ENCODE measurements around the gene FAM200C.

FAM200C gene

DNA sequence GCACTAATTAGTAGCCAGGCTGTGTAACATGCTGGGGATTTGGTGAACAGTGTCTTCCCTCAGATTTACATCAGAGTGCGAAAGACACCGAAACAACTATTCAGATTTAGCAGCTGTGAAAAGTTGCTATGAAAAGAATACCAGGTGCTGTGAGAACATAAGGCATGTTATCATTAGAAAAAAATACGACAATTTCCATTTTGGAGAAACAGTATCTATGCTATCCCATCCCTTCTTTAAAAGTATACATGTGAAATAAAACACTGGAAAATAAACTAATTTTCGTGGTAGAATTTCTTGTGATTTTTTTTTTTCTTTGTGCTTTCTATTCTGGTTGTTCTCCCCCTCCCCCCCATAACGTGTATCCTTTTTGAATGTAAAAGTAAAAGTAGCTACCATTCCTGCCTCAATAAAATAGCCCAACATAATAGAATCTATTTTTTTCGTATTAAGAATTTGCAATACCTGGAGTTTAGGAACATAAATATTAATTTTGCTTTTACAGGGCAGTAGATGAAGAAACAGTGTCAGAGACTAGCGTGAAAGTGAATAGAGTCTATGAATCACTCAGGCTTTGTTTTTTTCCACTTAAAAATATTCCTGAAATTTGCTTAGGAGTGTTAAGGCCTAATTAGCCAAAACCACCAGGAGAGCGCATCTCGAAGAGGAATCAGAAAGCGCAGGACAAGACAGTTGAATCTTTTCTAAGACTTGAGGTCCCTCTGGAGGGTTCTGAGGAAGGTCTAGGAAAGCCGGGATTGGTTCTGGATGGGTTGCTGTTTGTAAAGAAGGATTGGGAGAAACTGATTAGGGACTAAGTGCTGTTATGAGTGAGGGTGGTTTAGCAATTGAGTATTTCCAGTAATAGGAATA is 19.8 kb upstream of the FAM200C start:
- no peak for DNase-seq (ENCODE audit: low read depth)

DNA sequence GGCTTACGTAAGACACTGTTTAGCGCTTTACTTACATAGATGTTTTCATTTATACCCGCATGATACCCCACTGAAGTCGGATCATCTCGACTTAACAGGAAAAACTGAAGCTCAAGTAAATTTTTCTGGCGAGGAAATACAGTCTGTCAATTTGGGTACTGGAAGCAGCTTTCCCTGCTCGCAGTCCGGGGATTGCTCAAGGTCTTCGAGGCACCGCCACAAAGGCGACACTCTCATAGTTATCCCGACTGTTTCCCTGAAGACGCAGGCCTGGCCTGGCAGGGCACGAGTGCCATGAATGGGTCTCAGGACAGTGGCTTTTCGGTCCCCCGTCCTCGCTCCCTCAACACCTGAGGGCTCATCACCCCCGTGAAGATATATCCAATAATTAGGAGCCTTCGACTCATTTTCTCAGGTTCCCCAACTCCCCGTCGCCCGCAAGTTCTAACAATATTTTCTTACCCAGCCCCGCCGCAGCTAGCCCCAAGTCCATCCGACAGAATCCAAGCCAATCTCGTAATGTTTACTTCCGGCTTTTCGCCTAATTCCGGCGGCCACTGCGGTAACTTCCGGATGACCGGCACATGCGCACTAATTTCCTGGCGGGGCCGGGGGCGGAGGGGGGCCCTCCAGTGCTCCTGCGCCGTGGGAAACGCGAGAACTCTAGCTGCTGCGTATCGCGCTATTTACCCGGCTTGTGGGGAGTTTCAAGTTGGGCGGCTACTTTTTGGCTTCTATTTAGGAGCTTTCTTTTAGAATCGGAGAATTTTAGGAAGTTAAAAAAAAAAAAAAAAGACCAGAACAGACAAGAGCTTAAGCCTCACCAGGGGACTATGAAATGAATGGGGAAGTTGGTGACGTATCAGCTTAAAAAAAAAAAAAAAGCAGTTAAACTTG is 19.0 kb upstream of the FAM200C start, which contains the start of gene SLU7:
Gene SLU7 (minus strand): TSS at position 521 of the 897 bp plus-strand sequence. CDS start 3,787 bp downstream, outside the sequence.
- DNase-seq (ENCODE audit: low read depth) = peak; percentile 93

DNA sequence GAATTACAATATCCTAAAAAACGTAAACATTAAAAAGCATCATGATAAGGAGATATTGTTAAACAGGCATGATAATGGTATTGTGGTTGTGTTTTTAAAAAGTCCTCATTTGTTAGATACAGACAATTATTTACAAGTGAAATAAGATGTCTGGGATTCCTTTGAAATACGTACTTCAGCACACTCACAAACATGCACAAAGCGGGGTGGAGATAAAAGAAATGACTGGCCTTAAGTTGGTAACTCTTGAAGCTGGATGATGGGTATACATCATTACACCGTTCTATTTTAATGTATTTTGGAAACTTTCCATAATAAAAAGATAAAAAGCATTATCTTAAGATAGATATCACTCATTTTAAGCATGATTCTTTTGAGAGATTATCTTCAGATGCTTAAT is 1.0 kb downstream of the FAM200C start:
- DNase-seq (ENCODE audit: low read depth) = no peak

DNA sequence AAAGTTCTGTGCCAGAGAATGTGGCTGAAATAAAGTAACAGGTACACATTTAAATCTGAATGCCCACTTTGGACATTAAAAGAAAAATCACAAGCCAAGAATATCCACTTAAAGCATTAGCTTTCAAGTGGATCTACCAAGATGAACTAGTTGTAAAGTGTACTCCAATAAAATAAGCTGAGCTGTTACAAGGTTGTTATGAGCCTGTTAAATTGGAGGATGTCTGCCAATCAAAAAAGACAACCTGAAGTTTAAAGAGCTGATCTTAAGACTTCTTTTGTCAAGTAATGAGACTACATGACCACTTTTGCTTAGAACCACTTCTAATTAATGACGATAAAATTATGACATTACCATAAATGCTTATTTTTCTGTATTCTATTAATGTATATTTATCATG is 2.4 kb downstream of the FAM200C start:
- DNase-seq (ENCODE audit: low read depth) = no peak

DNA sequence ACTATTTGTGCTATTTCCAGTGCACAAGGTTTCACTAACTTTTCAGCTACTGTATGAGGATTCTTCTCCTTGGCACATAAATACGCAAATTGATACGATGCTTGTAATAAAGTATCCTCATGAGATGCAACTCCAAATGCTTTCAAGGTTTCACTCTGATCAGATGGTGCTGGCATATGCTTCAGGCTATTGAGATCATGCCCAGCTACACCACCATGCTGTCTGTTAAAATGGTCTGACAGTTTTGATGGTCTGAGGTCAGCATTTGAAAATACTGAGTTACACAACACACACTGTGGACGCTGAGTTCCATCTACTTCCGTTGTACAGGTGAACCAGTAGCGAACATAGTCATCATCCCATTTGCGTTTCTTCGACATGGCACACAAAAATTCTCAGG is 4.7 kb downstream of the FAM200C start:
- no peak for DNase-seq (ENCODE audit: low read depth)

DNA sequence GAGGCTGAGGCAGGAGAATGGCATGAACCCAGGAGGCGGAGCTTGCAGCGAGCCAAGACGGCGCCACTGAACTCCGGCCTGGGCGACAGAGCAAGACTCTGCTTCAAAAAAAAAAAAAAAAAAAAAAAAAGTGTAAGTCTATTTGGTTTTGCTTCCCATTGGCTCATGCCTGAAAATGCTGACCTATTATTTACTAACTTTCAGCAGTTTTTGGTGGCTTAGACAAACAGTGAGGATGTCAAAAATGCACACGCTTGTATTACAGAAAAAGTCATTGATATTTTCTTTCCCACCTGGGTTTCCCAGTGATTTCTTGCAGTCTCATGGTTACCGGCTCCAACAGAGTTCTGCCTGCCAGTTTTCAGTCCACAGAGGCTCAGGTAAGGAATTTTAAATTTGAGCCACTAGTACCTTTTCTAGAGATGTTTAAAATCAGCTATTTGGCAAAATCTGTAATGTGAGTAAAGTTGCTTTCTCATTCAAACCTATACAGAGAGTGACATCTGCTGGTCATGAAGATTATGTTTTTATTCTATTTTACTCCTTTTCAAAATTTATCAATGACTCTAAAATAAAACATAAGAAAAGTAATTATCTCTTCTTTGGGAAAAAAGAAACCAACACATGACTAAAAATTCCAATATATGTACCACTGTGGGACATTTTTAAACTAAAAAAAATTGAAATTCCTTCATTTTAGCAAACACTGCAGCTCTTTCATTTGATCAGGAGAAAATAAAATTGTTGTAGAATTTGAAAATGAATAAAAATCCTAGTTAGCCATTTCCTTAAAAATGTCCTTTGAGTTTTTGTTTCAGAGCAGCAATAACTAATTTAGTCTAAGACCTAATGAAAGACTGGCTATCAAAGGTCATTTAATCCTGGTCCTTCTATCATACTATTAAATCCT is 8.8 kb downstream of the FAM200C start:
- DNase-seq (ENCODE audit: low read depth) = no peak

DNA sequence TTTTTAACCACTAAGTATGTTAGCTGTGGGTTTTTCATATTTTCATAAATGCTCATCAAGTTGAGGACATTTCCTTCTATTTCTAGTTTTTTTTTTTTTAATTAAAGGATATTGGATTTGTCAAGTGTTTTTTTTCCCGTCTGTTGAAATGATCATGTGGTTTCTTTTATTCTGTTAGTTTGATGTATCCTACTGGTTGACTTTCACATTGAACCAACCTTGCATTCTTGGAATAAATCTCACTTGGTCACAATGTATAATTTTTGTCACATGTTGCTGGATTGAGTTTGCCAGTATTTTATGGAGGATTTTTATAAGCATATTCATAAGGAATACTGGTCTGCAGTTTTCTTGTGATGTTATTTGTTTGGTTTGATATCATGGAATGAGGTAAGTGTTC is 12.4 kb downstream of the FAM200C start:
- DNase-seq (ENCODE audit: low read depth) = no peak

DNA sequence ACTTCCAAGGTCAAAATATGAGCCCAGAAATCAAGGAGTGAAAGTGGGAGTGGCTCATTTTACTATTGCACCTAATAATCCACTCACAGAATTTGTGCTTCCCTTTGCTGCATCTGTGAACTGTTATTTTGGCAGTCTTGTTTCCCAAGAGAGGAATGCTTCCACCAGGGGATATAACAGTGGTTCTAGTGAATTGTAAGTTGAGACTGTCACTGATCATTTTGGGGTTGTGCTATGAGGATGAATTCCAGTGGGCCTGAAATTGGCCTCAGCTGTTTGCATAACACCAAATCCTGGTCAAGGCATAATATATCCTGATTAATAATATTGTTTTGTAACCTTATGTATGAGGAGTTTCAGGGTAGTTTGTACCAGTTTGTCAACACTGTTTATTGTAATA is 14.4 kb downstream of the FAM200C start:
- no peak for DNase-seq (ENCODE audit: low read depth)

DNA sequence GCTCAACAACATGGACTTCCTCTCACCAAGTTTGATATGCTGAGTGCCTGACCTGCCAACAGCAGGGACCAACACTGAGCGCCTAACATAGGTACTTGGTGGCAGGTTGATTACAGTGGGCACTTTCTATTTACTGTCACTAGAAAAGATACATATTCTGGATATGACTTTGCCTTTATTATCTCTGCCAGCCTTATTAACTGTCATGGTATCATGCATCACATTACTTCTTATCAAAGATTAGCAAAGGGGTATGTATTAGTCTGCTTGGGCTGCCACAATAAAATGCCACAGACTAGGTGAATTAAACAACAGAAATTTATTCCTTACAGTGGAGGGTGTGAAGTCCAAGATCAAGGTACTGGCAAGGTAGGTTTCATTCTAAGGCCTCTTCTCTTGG is 15.2 kb downstream of the FAM200C start:
- no peak for DNase-seq (ENCODE audit: low read depth)

DNA sequence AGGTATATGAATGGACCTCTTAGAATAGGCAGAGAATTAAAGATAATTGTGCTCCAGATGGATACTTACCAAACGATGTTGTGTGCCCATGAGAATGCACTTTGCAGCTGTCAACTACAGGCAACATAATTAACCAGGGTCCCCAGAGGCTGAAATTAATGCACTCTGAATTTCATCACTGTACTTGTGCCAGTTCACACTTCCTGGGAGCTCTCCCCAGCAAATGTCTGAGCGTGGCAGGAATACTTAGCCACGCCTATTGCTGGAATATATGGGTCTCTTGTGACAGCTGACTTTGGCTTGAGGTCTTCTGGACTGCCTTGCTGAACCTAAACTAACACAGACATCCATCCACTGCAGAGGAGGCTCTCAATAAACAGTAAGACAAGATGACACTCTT is 17.5 kb downstream of the FAM200C start:
- DNase-seq (ENCODE audit: low read depth) = no peak

DNA sequence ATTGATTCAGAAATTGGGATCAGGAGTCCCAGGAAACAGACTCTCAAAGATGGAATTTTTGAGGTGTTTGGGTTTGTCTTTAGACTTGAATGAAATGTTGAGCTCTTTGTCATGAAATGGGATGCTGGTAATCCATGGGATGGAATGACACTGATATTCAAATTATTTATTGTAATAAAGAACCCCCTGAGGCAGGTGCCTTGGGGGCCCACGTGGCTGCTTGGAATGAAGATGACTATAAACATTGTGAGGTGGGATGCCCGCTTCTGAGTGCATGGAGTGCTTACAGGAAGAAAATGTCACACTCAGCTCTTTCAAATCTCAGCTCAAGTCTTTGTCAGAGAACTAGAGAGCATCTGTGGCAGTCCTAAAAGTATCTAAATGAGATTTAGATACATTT is 19.8 kb downstream of the FAM200C start:
- no peak for DNase-seq (ENCODE audit: low read depth)

DNA sequence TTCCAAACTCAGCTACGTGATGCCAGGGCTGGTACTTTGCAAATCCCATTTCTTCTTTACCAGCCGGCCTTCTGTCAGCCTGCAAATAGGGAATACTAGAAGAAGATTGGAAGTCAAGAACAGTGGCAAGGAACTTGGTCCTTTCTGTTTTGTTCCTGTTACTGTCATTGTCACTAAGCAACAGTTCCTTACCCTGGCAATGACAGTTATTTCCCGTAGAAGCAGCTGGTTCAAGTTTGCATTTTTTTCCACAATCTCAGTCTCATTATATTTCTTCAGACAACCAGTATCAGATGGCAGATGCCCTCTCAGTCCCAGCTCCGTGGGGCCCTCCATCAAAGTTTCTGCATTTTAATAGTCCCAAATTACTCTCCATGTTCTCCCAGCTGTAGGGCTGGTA is 20.3 kb downstream of the FAM200C start:
- no peak for DNase-seq (ENCODE audit: low read depth)

DNA sequence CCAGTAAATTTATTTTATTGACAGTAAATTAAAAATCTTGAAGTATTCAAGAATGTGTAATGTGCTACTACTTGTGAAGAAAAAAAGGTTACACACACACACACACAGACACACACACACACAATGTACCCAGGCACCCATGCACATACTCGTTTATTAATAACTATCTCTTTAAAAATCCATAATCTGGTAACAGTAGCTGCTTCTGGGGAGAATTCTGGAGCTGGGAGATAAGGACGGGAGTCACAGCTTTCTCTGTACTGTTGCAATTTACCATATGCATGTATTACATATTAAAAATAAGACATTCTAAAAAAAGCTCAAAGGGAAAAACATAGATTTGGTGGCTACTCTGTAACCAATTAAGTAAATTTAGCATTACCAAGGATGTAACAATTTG is 21.5 kb downstream of the FAM200C start:
- DNase-seq (ENCODE audit: low read depth) = no peak

DNA sequence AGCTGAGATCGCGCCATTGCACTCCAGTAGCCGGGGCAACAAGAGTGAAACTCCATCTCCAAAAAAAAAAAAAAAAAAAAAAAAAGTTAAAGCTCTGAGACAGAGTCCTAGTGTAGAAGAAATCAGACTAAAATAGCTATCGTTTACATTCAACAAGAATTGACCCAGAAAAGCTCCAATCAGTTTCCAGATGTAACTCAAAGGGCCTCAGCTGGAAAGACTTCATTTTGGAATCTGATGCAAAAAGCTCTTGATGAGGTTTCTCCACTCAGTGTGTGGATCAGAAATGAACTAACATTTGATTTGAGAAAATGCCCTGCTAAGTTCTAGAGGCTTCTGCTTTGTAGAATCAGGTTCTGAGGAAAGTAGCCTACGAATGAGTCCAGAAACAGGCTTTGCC is 22.2 kb downstream of the FAM200C start:
- DNase-seq (ENCODE audit: low read depth) = no peak

DNA sequence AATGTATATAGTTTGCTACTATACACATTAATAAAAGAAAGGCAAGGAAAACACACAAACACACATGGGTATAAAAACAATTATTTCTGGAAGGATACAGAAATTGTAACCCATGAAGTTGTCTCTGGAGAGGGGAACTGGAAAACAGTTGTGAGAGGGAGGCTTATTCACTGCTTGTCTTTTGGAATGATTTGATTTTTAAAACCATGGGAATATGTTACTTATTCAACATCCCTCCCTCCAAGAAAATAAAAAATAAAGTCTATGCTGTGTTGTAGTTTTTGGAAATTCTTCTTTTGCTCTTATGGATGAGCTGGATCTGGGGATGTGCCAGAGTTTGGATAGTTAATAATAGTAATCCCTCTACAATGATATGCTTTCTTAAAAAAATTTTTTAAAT is 23.4 kb downstream of the FAM200C start:
- DNase-seq (ENCODE audit: low read depth) = no peak

DNA sequence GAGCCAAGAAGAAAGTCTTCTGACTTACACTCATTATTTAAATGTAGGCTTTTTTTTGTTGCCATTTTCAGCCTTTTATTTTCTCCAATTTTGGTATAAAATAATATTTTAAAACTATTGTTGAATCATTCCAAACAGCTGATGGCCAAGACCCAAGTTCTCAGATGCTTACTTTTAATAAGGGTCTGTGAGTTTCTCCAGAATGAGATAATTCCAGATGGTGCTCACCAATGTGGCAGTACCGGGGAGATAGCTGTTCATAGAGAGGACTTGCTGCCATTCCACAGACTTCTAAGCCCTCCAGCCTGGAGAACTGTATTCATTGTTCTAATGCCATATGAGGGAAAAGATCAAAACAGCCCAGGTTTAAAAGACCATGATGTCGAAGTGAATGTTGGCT is 24.2 kb downstream of the FAM200C start:
- no peak for DNase-seq (ENCODE audit: low read depth)

DNA sequence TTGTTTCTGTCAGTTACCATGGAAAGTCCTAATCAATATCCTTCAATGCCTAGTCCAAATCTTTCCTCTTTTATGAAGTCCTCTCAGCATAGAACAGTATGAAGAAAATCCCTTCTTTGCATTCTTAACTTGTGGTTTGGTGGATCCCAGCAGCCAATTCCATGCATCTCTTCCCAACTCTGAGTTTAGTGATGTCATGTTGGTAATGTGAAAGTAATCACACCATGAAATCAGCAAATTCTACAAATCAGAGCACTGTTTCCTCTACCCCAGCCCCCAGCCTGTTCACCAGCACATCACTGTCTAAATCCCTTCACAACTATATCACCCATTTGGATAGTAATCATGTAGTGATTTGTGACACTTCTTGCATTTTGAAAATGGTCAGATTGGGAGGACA is 24.7 kb downstream of the FAM200C start:
- no peak for DNase-seq (ENCODE audit: low read depth)

DNA sequence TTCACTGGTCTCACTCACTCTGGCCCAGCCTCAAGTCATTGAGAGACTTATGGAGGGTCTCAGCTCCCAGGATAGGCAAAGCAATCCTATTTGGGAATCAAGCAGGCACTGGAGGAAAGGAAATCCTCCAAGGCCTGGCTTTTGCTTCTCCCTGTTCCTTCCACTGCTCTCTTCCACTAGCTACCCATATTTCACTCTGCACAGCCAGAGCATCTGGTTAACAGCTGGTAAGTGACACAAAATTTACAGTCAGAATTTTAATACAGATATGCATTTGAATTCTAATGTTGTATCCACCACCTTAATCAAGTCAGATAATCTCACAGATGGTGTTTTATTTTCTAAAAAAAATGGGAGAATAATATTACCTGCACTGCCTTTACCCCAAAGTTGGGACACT is 28.6 kb downstream of the FAM200C start:
- DNase-seq (ENCODE audit: low read depth) = no peak

DNA sequence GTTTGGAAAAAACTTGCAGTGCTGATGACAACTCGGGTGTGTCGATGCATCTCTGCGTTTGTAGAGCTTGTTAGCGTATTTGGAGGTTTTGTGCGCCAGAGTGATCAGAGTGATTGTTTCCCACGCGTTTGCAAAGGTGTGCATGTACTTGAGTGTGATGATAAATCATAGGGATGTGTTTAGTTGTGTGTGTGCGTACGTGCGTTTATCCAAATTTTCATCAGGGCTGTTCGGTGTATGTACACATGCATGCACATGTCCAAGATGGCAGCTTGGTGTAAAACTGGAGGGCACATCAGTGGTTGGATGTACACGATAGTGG is 29.2 kb downstream of the FAM200C start:
- DNase-seq (ENCODE audit: low read depth) = no peak

DNA sequence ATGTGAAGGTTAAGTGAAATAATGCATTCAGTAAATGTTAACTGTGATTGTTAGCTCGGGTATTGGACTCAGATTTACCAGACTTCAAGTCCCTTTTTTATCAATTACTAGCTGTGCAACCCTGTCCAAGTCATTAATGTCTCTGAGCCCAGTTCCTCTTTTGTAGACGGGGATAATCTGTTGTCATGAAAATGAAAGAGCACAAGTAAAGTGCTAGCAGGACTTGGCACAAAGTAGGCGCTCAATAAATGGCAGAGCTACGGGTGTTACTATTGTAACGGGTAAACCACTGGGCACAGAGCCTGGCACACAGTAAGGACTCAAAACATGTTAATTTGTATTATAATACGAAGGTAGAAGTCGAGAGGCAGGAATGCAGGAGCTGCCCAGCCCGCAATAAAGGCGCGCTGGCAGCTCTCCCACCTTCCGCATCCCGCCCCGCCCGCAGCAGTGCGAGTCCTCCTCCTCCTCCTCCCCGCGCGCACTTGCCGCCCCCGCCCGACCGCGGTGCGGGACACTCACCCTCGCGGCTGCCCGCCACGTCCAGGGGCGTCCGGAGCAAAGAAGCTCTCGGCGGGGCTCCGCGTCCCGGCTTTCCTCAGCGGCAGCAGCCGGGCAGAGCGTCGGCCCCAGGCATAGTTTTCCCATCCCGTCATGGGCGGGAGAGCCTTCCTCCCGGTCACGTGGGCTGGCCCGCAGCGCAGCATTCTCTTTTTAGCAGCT is 29.7 kb downstream of the FAM200C start, which contains the start of gene C1QTNF2:
Gene C1QTNF2 (minus strand): TSS at position 637 of the 723 bp plus-strand sequence. CDS start 15,615 bp downstream, outside the sequence.
- DNase-seq (ENCODE audit: low read depth) = no peak

DNA sequence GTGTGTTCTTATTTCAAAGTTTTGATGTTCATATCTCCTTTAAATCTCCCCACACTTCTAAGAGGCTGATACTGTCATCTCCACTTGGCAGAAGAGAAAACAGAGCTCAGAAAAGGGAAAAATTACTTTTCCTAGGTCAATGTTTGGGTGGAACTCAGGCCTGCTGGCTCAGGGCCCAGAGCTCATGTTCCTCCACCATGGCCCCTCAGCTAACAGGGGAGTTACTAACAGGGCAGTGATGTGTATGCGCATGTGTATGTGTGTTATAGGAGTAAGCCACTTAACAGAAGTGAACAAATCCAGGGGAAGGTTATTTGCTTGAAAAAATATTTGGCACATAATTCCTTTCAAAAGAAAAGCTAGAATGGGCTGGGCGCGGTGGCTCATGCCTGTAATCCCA is 32.0 kb downstream of the FAM200C start:
- no peak for DNase-seq (ENCODE audit: low read depth)
